Measurements from ENCODE around the gene ERP29. TPM values are rescaled to one million over a fixed set of nuclear protein-coding genes. Genes with fewer than 3 reads are reported as not detected.
A peak's percentile ranks its signal among the peaks of the same experiment; 100 is the strongest.

The ERP29 gene
- total RNA-seq, 1 experiment from 2014 or later, result 116 TPM

- H3K27me3 ChIP-seq (ENCODE audit: control insufficient read depth, insufficient read depth, low read length), result no peaks in the 10 kb centered on the region
- DNase-seq, result no peak
- peak overlapping the region; percentile 76 for H3K4me3 ChIP-seq (ENCODE audit: insufficient read depth, low read depth, low read length)
- peaks cover 6% of the 10 kb centered on the region; the same call in 1 of the 2 replicates for H3K36me3 ChIP-seq (replicated peaks; ENCODE audit: control insufficient read depth, insufficient read depth, low read length)
These were observed 1.5 kb upstream of the ERP29 start for GRCh38 chr12:112011685-112012084.

GRCh38 chr12:112013601-112014402 is 576 bp downstream of the ERP29 start:
- DNase-seq, result peak; percentile 70
- H3K27me3 ChIP-seq (ENCODE audit: control insufficient read depth, insufficient read depth, low read length), result no peaks in the 10 kb centered on the region
- H3K4me3 ChIP-seq (ENCODE audit: insufficient read depth, low read depth, low read length), result peak overlapping the region; percentile 91
- H3K36me3 ChIP-seq (replicated peaks; ENCODE audit: control insufficient read depth, insufficient read depth, low read length), result peaks cover 8% of the 10 kb centered on the region

GRCh38 chr12:112015938-112016337 is 2.7 kb downstream of the ERP29 start:
- DNase-seq, result no peak
- H3K36me3 ChIP-seq (replicated peaks; ENCODE audit: control insufficient read depth, insufficient read depth, low read length), result peaks cover 13% of the 10 kb centered on the region
- H3K27me3 ChIP-seq (ENCODE audit: control insufficient read depth, insufficient read depth, low read length), result no peaks in the 10 kb centered on the region
- H3K4me3 ChIP-seq (ENCODE audit: insufficient read depth, low read depth, low read length), result no peak overlapping the region

- H3K4me3 ChIP-seq (ENCODE audit: insufficient read depth, low read depth, low read length), result no peak overlapping the region
These were observed 3.8 kb downstream of the ERP29 start for GRCh38 chr12:112017041-112017440.

GRCh38 chr12:112018571-112019237 is 5.5 kb downstream of the ERP29 start:
- peaks cover 21% of the 10 kb centered on the region for H3K36me3 ChIP-seq (replicated peaks; ENCODE audit: control insufficient read depth, insufficient read depth, low read length)
- no peaks in the 10 kb centered on the region for H3K27me3 ChIP-seq (ENCODE audit: control insufficient read depth, insufficient read depth, low read length)
- DNase-seq, result no peak
- no peak overlapping the region for H3K4me3 ChIP-seq (ENCODE audit: insufficient read depth, low read depth, low read length)

More at GRCh38 chr12:112017041-112017440, 3.8 kb downstream of the ERP29 start:
- H3K27me3 ChIP-seq (ENCODE audit: control insufficient read depth, insufficient read depth, low read length), result no peaks in the 10 kb centered on the region
- H3K36me3 ChIP-seq (replicated peaks; ENCODE audit: control insufficient read depth, insufficient read depth, low read length), result peaks cover 16% of the 10 kb centered on the region
- DNase-seq, result no peak

- DNase-seq, result no peak
- no peaks in the 10 kb centered on the region for H3K27me3 ChIP-seq (ENCODE audit: control insufficient read depth, insufficient read depth, low read length)
- no peak overlapping the region for H3K4me3 ChIP-seq (ENCODE audit: insufficient read depth, low read depth, low read length)
- H3K36me3 ChIP-seq (replicated peaks; ENCODE audit: control insufficient read depth, insufficient read depth, low read length), result peaks cover 17% of the 10 kb centered on the region
These were observed 7.8 kb downstream of the ERP29 start for GRCh38 chr12:112020947-112021457.

GRCh38 chr12:112022241-112023016 is 9.2 kb downstream of the ERP29 start:
- H3K27me3 ChIP-seq (ENCODE audit: control insufficient read depth, insufficient read depth, low read length), result no peaks in the 10 kb centered on the region
- no peak for DNase-seq
- no peak overlapping the region for H3K4me3 ChIP-seq (ENCODE audit: insufficient read depth, low read depth, low read length)
- peaks cover 15% of the 10 kb centered on the region for H3K36me3 ChIP-seq (replicated peaks; ENCODE audit: control insufficient read depth, insufficient read depth, low read length)

- Histone ChIP-seq H3K36me3 (replicated peaks; ENCODE audit: control insufficient read depth, insufficient read depth, low read length) (peaks cover 17% of the 10 kb centered on the region), H3K27me3 (ENCODE audit: control insufficient read depth, insufficient read depth, low read length) (no peaks in the 10 kb centered on the region), H3K4me3 (ENCODE audit: insufficient read depth, low read depth, low read length) (no peak overlapping the region)
- DNase-seq, result peak; percentile 60
These were observed 10.7 kb downstream of the ERP29 start for GRCh38 chr12:112023759-112024396.

GRCh38 chr12:112025808-112026375 is 12.7 kb downstream of the ERP29 start:
- no peak overlapping the region for H3K4me3 ChIP-seq (ENCODE audit: insufficient read depth, low read depth, low read length)
- H3K36me3 ChIP-seq (replicated peaks; ENCODE audit: control insufficient read depth, insufficient read depth, low read length), result peaks cover 17% of the 10 kb centered on the region
- no peak for DNase-seq
- no peaks in the 10 kb centered on the region for H3K27me3 ChIP-seq (ENCODE audit: control insufficient read depth, insufficient read depth, low read length)

- Histone ChIP-seq H3K4me3 (ENCODE audit: insufficient read depth, low read depth, low read length) (no peak overlapping the region), H3K36me3 (replicated peaks; ENCODE audit: control insufficient read depth, insufficient read depth, low read length) (peaks cover 16% of the 10 kb centered on the region), H3K27me3 (ENCODE audit: control insufficient read depth, insufficient read depth, low read length) (no peaks in the 10 kb centered on the region)
- no peak for DNase-seq
These were observed 16.1 kb downstream of the ERP29 start for GRCh38 chr12:112029301-112029700.

GRCh38 chr12:112031472-112031871 is 18.2 kb downstream of the ERP29 start:
- peaks cover 17% of the 10 kb centered on the region for H3K36me3 ChIP-seq (replicated peaks; ENCODE audit: control insufficient read depth, insufficient read depth, low read length)

GRCh38 chr12:112032292-112032691 is 19.1 kb downstream of the ERP29 start:
- no peak for DNase-seq
- Histone ChIP-seq H3K4me3 (ENCODE audit: insufficient read depth, low read depth, low read length) (no peak overlapping the region), H3K27me3 (ENCODE audit: control insufficient read depth, insufficient read depth, low read length) (no peaks in the 10 kb centered on the region), H3K36me3 (replicated peaks; ENCODE audit: control insufficient read depth, insufficient read depth, low read length) (peaks cover 19% of the 10 kb centered on the region)

More at GRCh38 chr12:112031472-112031871, 18.2 kb downstream of the ERP29 start:
- Histone ChIP-seq H3K4me3 (ENCODE audit: insufficient read depth, low read depth, low read length) (no peak overlapping the region), H3K27me3 (ENCODE audit: control insufficient read depth, insufficient read depth, low read length) (no peaks in the 10 kb centered on the region)
- no peak for DNase-seq

GRCh38 chr12:112035219-112035785 is 22.1 kb downstream of the ERP29 start:
- Histone ChIP-seq H3K4me3 (ENCODE audit: insufficient read depth, low read depth, low read length) (no peak overlapping the region), H3K27me3 (ENCODE audit: control insufficient read depth, insufficient read depth, low read length) (no peaks in the 10 kb centered on the region), H3K36me3 (replicated peaks; ENCODE audit: control insufficient read depth, insufficient read depth, low read length) (peaks cover 20% of the 10 kb centered on the region)
- DNase-seq, result no peak
